ENCODE data around the gene TMED7. TPM values are rescaled to one million over a fixed set of nuclear protein-coding genes. Genes with fewer than 3 reads are reported as not detected.
A peak's percentile ranks its signal among the peaks of the same experiment; 100 is the strongest.

TMED7 gene
- total and polyA plus RNA-seq, 2 of the 8 experiments (the other 6 are each of a cell fraction or from before 2014, with no cell fraction given) = 43.8 to 75.2 TPM

DNA sequence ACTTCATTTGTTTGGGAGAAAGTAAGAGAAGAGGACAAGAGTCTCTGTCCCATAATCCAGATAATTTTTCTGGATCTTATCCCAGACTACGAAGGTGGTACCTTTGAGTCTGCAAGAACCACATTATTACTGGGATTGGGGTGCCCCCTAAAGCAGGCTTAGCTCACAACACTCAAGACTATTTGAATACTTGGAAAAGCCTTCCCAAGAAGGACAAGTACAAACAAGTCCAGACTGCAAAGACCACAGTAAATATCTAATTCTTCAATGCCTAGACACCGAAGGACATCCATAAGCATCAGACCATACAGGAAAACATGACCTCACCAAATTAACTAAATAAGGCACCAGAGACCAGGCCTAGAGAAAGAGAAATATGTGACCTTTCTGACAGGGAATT is 40.2 kb upstream of the TMED7 start:
- Histone ChIP-seq H2AFZ (ENCODE audit: low read length) (no peak overlapping the region), H4K8ac (ENCODE audit: extremely low read depth, insufficient read depth, low read length) (no peak overlapping the region), H3K27me3 (replicated peaks in 1 of 4; ENCODE audit: control insufficient read depth in 3 of 4, extremely low read depth in 1 of 4, insufficient read depth in 3 of 4, low read length in 3 of 4) (no peaks in the 10 kb centered on the region), H3K4ac (replicated peaks; ENCODE audit: insufficient read length, low read depth, low read length) (no peak overlapping the region), H3K4me1 (replicated peaks in 1 of 4; ENCODE audit: control insufficient read depth in 3 of 4, insufficient read depth in 4 of 4, low read length in 3 of 4) (no peaks in the 10 kb centered on the region), H3K18ac (ENCODE audit: extremely low read depth, low read length) (no peak overlapping the region), H3K4me3 (ENCODE audit: extremely low read depth in 1 of 4, insufficient read depth in 2 of 4, low read depth in 3 of 4, low read length in 4 of 4) (no peak overlapping the region), H3K56ac (replicated peaks; ENCODE audit: insufficient read length, low read depth, low read length) (no peak overlapping the region), H2BK20ac (ENCODE audit: low read length) (no peak overlapping the region), H3K9me3 (ENCODE audit: insufficient read depth in 2 of 2, low read depth in 1 of 2, low read length in 1 of 2) (peaks cover 0 to 3% of the 10 kb centered on the region in 2 experiments; a peak in 1 of 4 replicates), H3K23me2 (ENCODE audit: low read depth, low read length) (no peaks in the 10 kb centered on the region), H2AK5ac (ENCODE audit: low read depth, low read length) (no peak overlapping the region), H3K36me3 (ENCODE audit: control insufficient read depth in 2 of 4, insufficient read depth in 4 of 4, low read length in 3 of 4) (no peaks in the 10 kb centered on the region), H3K14ac (ENCODE audit: insufficient read length) (no peak overlapping the region), H4K5ac (ENCODE audit: insufficient read length, low read depth, low read length) (no peak overlapping the region), H4K91ac (replicated peaks; ENCODE audit: insufficient read length, low read length) (no peak overlapping the region), H2BK5ac (ENCODE audit: low read depth, low read length) (no peak overlapping the region), H3K79me2 (ENCODE audit: control insufficient read depth in 1 of 2, insufficient read depth in 2 of 2, low read length in 2 of 2) (no peaks in the 10 kb centered on the region), H2BK120ac (replicated peaks; ENCODE audit: low read depth, low read length) (no peak overlapping the region), H3K79me1 (ENCODE audit: low read depth, low read length) (no peaks in the 10 kb centered on the region), H2BK15ac (ENCODE audit: low read length) (no peak overlapping the region), H3K23ac (ENCODE audit: insufficient read length) (no peak overlapping the region), H2BK12ac (ENCODE audit: low read depth, low read length) (no peak overlapping the region), H3K27ac (ENCODE audit: low read depth, low read length) (no peak overlapping the region), H3K9ac (replicated peaks in 1 of 4; ENCODE audit: extremely low read depth in 1 of 4, low read depth in 3 of 4, low read length in 3 of 4) (no peak overlapping the region), H3K4me2 (ENCODE audit: insufficient read depth in 1 of 2, low read depth in 2 of 2, low read length in 2 of 2) (no peak overlapping the region), H4K20me1 (replicated peaks in 1 of 2; ENCODE audit: control insufficient read depth in 1 of 2, insufficient read depth in 2 of 2, low read length in 2 of 2) (no peaks in the 10 kb centered on the region)
- 94% methylated on average over 2 of the region's 2 CpGs; no CpG with 5 or more reads in 1 of the 2 experiments for WGBS, 2 experiments (ENCODE audit: extremely low coverage in 1 of 2, insufficient coverage in 1 of 2, insufficient read length in 1 of 2, insufficient replicate concordance in 2 of 2, low coverage in 1 of 2, low lambda C conversion rate in 2 of 2, missing lambda C conversion rate in 1 of 2)
- CTCF ChIA-PET (ENCODE audit: partially characterized antibody) = interaction anchor here (0.9 to 1.9 kb wide), 3 partner anchors 31 to 167 kb away, joined by 3 to 6 read pairs (median 4); no protein-coding TSS in a partner anchor
- DNase-seq (ENCODE audit: low read depth in 1 of 2, low spot score in 2 of 2) (no peak), FAIRE-seq (no peak)
- POLR2A ChIA-PET (ENCODE audit: partially characterized antibody) = no interaction called here
- TF ChIP-seq CBX5 (IDR thresholded peaks at IDR 0.05; ENCODE audit: low read depth, low read length) (no peak), CTCF (IDR thresholded peaks at IDR 0.05; ENCODE audit: control extremely low read depth in 1 of 3, insufficient read depth in 1 of 3, low read depth in 1 of 3, low read length in 3 of 3) (peak in 1 of 3 experiments; percentile 4; a peak in 1 of 4 replicates), POLR2A (IDR thresholded peaks at IDR 0.05; ENCODE audit: control extremely low read depth in 1 of 2, low read depth in 2 of 2, low read length in 2 of 2) (no peak), CEBPB (IDR thresholded peaks at IDR 0.05; ENCODE audit: low read depth, low read length) (no peak), RAD21 (IDR thresholded peaks at IDR 0.05 in 1 of 2, conservative IDR thresholded peaks at IDR 0.05 in 1 of 2; ENCODE audit: low read depth in 2 of 2, low read length in 2 of 2) (peak in 1 of 2 experiments; percentile 27; a peak in 2 of 4 replicates), HDAC2 (IDR thresholded peaks at IDR 0.05; ENCODE audit: borderline replicate concordance in 1 of 2, low read depth in 2 of 2, low read length in 2 of 2) (no peak)
